IPS-NIHi11 (cell line): ENCODE results near the gene MTSS2.

Experiments
- DNase-seq: peaks from one replicate; pipeline ENCODE4 v3.0.0; 2012; ENCODE audit warnings: mixed read lengths, low spot score

MTSS2 gene

GRCh38 chr16:70700101-70701020 lies 14.5 kb upstream of the MTSS2 start:
- no peak for DNase-seq

- no peak for DNase-seq
Observed at GRCh38 chr16:70699696-70700095, 13.8 kb upstream of the MTSS2 start.

GRCh38 chr16:70698901-70699300 lies 13.0 kb upstream of the MTSS2 start:
- DNase-seq, result no peak

- no peak for DNase-seq
Observed at GRCh38 chr16:70697594-70698170, 11.8 kb upstream of the MTSS2 start.

GRCh38 chr16:70696952-70697593 lies 11.2 kb upstream of the MTSS2 start:
- no peak for DNase-seq

GRCh38 chr16:70696355-70696754 lies 10.5 kb upstream of the MTSS2 start:
- DNase-seq, result no peak

GRCh38 chr16:70695331-70696070 lies 9.6 kb upstream of the MTSS2 start:
- DNase-seq, result no peak

- no peak for DNase-seq
Observed at GRCh38 chr16:70694868-70695218, 9.0 kb upstream of the MTSS2 start.

GRCh38 chr16:70694088-70694867 lies 8.4 kb upstream of the MTSS2 start:
- peak; percentile 74 for DNase-seq

GRCh38 chr16:70692873-70693671 lies 7.2 kb upstream of the MTSS2 start:
- no peak for DNase-seq

GRCh38 chr16:70692130-70692872 lies 6.4 kb upstream of the MTSS2 start:
- DNase-seq, result no peak

- no peak for DNase-seq
Observed at GRCh38 chr16:70691223-70692129, 5.6 kb upstream of the MTSS2 start.

GRCh38 chr16:70689970-70690891 lies 4.4 kb upstream of the MTSS2 start:
- DNase-seq, result no peak

- no peak for DNase-seq
Observed at GRCh38 chr16:70689035-70689969, 3.4 kb upstream of the MTSS2 start.

- no peak for DNase-seq
Observed at GRCh38 chr16:70688246-70688742, 2.4 kb upstream of the MTSS2 start.

- DNase-seq, result no peak
Observed at GRCh38 chr16:70687671-70688245, 1.9 kb upstream of the MTSS2 start.
